Astrocyte (in vitro differentiated cells and primary cell): ENCODE data around the gene KREMEN1. TPM values are rescaled to one million over a fixed set of nuclear protein-coding genes. Genes with fewer than 3 reads are reported as not detected.

Source experiments
- DNase-seq: peaks from one replicate; pipeline ENCODE4 v3.0.0-alpha.2; 2010; ENCODE audit warnings: low read depth
- FAIRE-seq: peaks from 2 replicates; lab custom pipeline; 2011; peaks lifted over from hg19 to GRCh38; lab: Jason Lieb, UNC
- H2AFZ ChIP-seq: 2 replicates; pipeline ENCODE4 v1.6.0; 2012; ENCODE audit warnings: low read depth, low read length, inconsistent platforms
- H3K27ac ChIP-seq: 2 replicates; pipeline ENCODE4 v1.5.1; 2011; ENCODE audit warnings: low read depth, low read length, inconsistent platforms
- H3K27me3 ChIP-seq: 2 replicates; pipeline ENCODE4 v1.6.0; 2011; ENCODE audit warnings: low read length, inconsistent platforms; ENCODE audit not compliant: insufficient read depth
- H3K36me3 ChIP-seq: 2 replicates; pipeline ENCODE4 v1.5.1; 2011; ENCODE audit warnings: low read length, inconsistent platforms; ENCODE audit not compliant: insufficient read depth
- H3K4me1 ChIP-seq: 2 replicates; pipeline ENCODE4 v1.5.1; 2011; ENCODE audit warnings: low read length, inconsistent platforms; ENCODE audit not compliant: insufficient read depth
- H3K4me2 ChIP-seq: 2 replicates; pipeline ENCODE4 v1.6.0; 2012; ENCODE audit warnings: low read length, inconsistent platforms
- H3K4me3 ChIP-seq: 2 replicates; pipeline ENCODE4 v1.5.1; 2011; ENCODE audit warnings: low read depth, mild to moderate bottlenecking, low read length, inconsistent platforms; ENCODE audit not compliant: insufficient read depth
- H3K79me2 ChIP-seq: 2 replicates; pipeline ENCODE4 v1.6.0; 2012; ENCODE audit warnings: mild to moderate bottlenecking, low read length, inconsistent platforms; ENCODE audit not compliant: insufficient read depth
- H3K9ac ChIP-seq: 2 replicates; pipeline ENCODE4 v1.6.0; 2012; ENCODE audit warnings: mild to moderate bottlenecking, low read length, inconsistent platforms
- H3K9me3 ChIP-seq: 2 replicates; pipeline ENCODE4 v1.5.1; 2012; ENCODE audit warnings: low read depth, mild to moderate bottlenecking, low read length, inconsistent platforms; ENCODE audit not compliant: insufficient read depth
- H4K20me1 ChIP-seq: 2 replicates; pipeline ENCODE4 v1.6.0; 2012; ENCODE audit warnings: low read length, inconsistent platforms; ENCODE audit not compliant: insufficient read depth
- H3K27ac Mint-ChIP-seq: one replicate; pipeline ENCODE4 v1.8.0; 2021; ENCODE audit warnings: mild to moderate bottlenecking, mixed read lengths; ENCODE audit not compliant: unreplicated experiment
- H3K27me3 Mint-ChIP-seq: one replicate; pipeline ENCODE4 v1.8.0; 2021; ENCODE audit warnings: low read depth, mixed read lengths; ENCODE audit not compliant: unreplicated experiment
- H3K36me3 Mint-ChIP-seq: one replicate; pipeline ENCODE4 v1.8.0; 2021; ENCODE audit warnings: low read depth, mixed read lengths; ENCODE audit not compliant: unreplicated experiment
- H3K4me1 Mint-ChIP-seq: one replicate; pipeline ENCODE4 v1.8.0; 2021; ENCODE audit warnings: low read depth, mixed read lengths; ENCODE audit not compliant: unreplicated experiment
- H3K4me3 Mint-ChIP-seq: one replicate; pipeline ENCODE4 v1.8.0; 2021; ENCODE audit warnings: mild to moderate bottlenecking, moderate library complexity, mixed read lengths; ENCODE audit not compliant: unreplicated experiment
- H3K9me3 Mint-ChIP-seq: one replicate; pipeline ENCODE4 v1.8.0; 2021; ENCODE audit warnings: mild to moderate bottlenecking, mixed read lengths; ENCODE audit not compliant: unreplicated experiment
- CTCF ChIP-seq: IDR thresholded peaks from 2 replicates; pipeline ENCODE4 v1.5.1; 2011; ENCODE audit warnings: low read depth, mild to moderate bottlenecking, inconsistent platforms, low read length, moderate library complexity; ENCODE audit not compliant: insufficient read depth
- EZH2 ChIP-seq: IDR thresholded peaks from 2 replicates; pipeline ENCODE4 v1.6.1; 2012; ENCODE audit warnings: mild to moderate bottlenecking, low read length, inconsistent platforms; ENCODE audit not compliant: insufficient read depth
- total RNA-seq: library from RNA; stranded (reverse); gene quantifications from 2 replicates; pipeline ENCODE4 v1.2.1, GENCODE V29; 2021

KREMEN1 gene
- total RNA-seq, 1 donor from 2014 or later = 3.3 TPM

- no peaks in the 10 kb centered on the region for H3K9me3 ChIP-seq
- no peaks in the 10 kb centered on the region for H3K4me1 ChIP-seq
- Mint-ChIP-seq H3K9me3 (no peaks in the 10 kb centered on the region), H3K27ac (no peak overlapping the region), H3K4me1 (no peaks in the 10 kb centered on the region), H3K27me3 (peaks cover 43% of the 10 kb centered on the region), H3K4me3 (no peak overlapping the region), H3K36me3 (no peaks in the 10 kb centered on the region)
- peaks cover 2% of the 10 kb centered on the region for H3K27me3 ChIP-seq
- H3K27ac ChIP-seq = no peak overlapping the region
- H3K36me3 ChIP-seq = no peaks in the 10 kb centered on the region
- no peaks in the 10 kb centered on the region for H4K20me1 ChIP-seq
- H3K79me2 ChIP-seq = no peaks in the 10 kb centered on the region
- DNase-seq = no peak
- H3K4me3 ChIP-seq = no peak overlapping the region
- FAIRE-seq = no peak
- TF ChIP-seq CTCF = no peak
- TF ChIP-seq EZH2 = no peak
- no peak overlapping the region for H3K9ac ChIP-seq
- no peak overlapping the region for H2AFZ ChIP-seq
- no peak overlapping the region for H3K4me2 ChIP-seq
Measured at GRCh38 chr22:29214232-29214631, 141.4 kb downstream of the KREMEN1 start.

GRCh38 chr22:29215012-29215860 is 142.4 kb downstream of the KREMEN1 start:
- Histone ChIP-seq H3K36me3 (no peaks in the 10 kb centered on the region), H3K4me2 (no peak overlapping the region), H3K9me3 (no peaks in the 10 kb centered on the region), H3K27me3 (peaks cover 2% of the 10 kb centered on the region), H3K4me3 (no peak overlapping the region), H2AFZ (no peak overlapping the region), H3K4me1 (no peaks in the 10 kb centered on the region), H4K20me1 (no peaks in the 10 kb centered on the region), H3K79me2 (no peaks in the 10 kb centered on the region), H3K27ac (no peak overlapping the region), H3K9ac (no peak overlapping the region)
- peak overlapping the region; percentile 20 for H3K4me3 Mint-ChIP-seq
- no peaks in the 10 kb centered on the region for H3K4me1 Mint-ChIP-seq
- no peak overlapping the region for H3K27ac Mint-ChIP-seq
- H3K9me3 Mint-ChIP-seq = no peaks in the 10 kb centered on the region
- peaks cover 51% of the 10 kb centered on the region for H3K27me3 Mint-ChIP-seq
- no peak for FAIRE-seq
- no peaks in the 10 kb centered on the region for H3K36me3 Mint-ChIP-seq
- no peak for DNase-seq
- TF ChIP-seq EZH2 (no peak), CTCF (no peak)
